Measurements from ENCODE around the gene DMAP1. TPM values are rescaled to one million over a fixed set of nuclear protein-coding genes. Genes with fewer than 3 reads are reported as not detected.

The DMAP1 gene
- total RNA-seq, 1 donor from 2014 or later, result 42.0 TPM

- intact Hi-C loops (cut with micrococcal nuclease), result no loop called here
Measured at GRCh38 chr1:44227211-44227610, 13.9 kb downstream of the DMAP1 start.

- intact Hi-C loops (cut with micrococcal nuclease), result no loop called here
Measured at GRCh38 chr1:44228218-44228617, 14.9 kb downstream of the DMAP1 start.

GRCh38 chr1:44229435-44230167, 16.3 kb downstream of the DMAP1 start:
- intact Hi-C loops (cut with micrococcal nuclease), result no loop called here

GRCh38 chr1:44230796-44231195, 17.5 kb downstream of the DMAP1 start:
- intact Hi-C loops (cut with micrococcal nuclease), result no loop called here

- intact Hi-C loops (cut with micrococcal nuclease), result no loop called here
Measured at GRCh38 chr1:44233593-44233992, 20.3 kb downstream of the DMAP1 start.

- intact Hi-C loops (cut with micrococcal nuclease), result no loop called here
Measured at GRCh38 chr1:44235808-44236207, 22.5 kb downstream of the DMAP1 start.

GRCh38 chr1:44236490-44237272, 23.4 kb downstream of the DMAP1 start:
- intact Hi-C loops (cut with micrococcal nuclease), result no loop called here

- intact Hi-C loops (cut with micrococcal nuclease), result no loop called here
Measured at GRCh38 chr1:44237721-44238457, 24.6 kb downstream of the DMAP1 start.

GRCh38 chr1:44238660-44239059, 25.4 kb downstream of the DMAP1 start:
- intact Hi-C loops (cut with micrococcal nuclease), result no loop called here

GRCh38 chr1:44239331-44239960, 26.2 kb downstream of the DMAP1 start:
- intact Hi-C loops (cut with micrococcal nuclease), result no loop called here

GRCh38 chr1:44239961-44240371, 26.7 kb downstream of the DMAP1 start:
- intact Hi-C loops (cut with micrococcal nuclease), result no loop called here

GRCh38 chr1:44240802-44241671, 27.8 kb downstream of the DMAP1 start:
- intact Hi-C loops (cut with micrococcal nuclease), result no loop called here

- intact Hi-C loops (cut with micrococcal nuclease), result no loop called here
Measured at GRCh38 chr1:44242746-44243145, 29.5 kb downstream of the DMAP1 start.

- intact Hi-C loops (cut with micrococcal nuclease), result no loop called here
Measured at GRCh38 chr1:44243782-44244495, 30.7 kb downstream of the DMAP1 start.

- intact Hi-C loops (cut with micrococcal nuclease), result no loop called here
Measured at GRCh38 chr1:44244986-44245385, 31.7 kb downstream of the DMAP1 start.

- intact Hi-C loops (cut with micrococcal nuclease), result no loop called here
Measured at GRCh38 chr1:44246806-44247205, 33.5 kb downstream of the DMAP1 start.

- intact Hi-C loops (cut with micrococcal nuclease), result no loop called here
Measured at GRCh38 chr1:44249543-44249942, 36.3 kb downstream of the DMAP1 start.

- intact Hi-C loops (cut with micrococcal nuclease), result no loop called here
Measured at GRCh38 chr1:44250068-44250781, 37.0 kb downstream of the DMAP1 start.

GRCh38 chr1:44251486-44251885, 38.2 kb downstream of the DMAP1 start:
- intact Hi-C loops (cut with micrococcal nuclease), result no loop called here
